GM23338 (cell line): Measurements from ENCODE around the gene CFLAR. TPM values are rescaled to one million over a fixed set of nuclear protein-coding genes. Genes with fewer than 3 reads are reported as not detected.

Experiments
- ATAC-seq: fragments of 200-7000 bp; cut with Tn5 transposase; 3 replicates; pipeline ENCODE4 v1.9.1; 2020
- DNase-seq: peaks from one replicate; pipeline ENCODE4 v3.0.0-alpha.2; 2015; ENCODE audit warnings: low spot score
- H2AFZ ChIP-seq: fragments of 200-600 bp; sonication (generic); 2 replicates; pipeline ENCODE4 v1.8.0; 2016; ENCODE audit warnings: antibody characterized with exemption, mild to moderate bottlenecking, moderate library complexity
- H3F3A ChIP-seq: fragments of 200-600 bp; sonication (generic); replicated peaks from 2 replicates; pipeline ENCODE4 v1.8.0; 2017; ENCODE audit warnings: antibody characterized with exemption, mixed run types, low read depth
- H3K27ac ChIP-seq: fragments of 200-600 bp; sonication (generic); 2 replicates; pipeline ENCODE4 v1.6.1; 2016; ENCODE audit warnings: low read depth
- H3K27me3 ChIP-seq: fragments of 200-600 bp; sonication (generic); 2 replicates; pipeline ENCODE4 v1.8.0; 2016; ENCODE audit warnings: mild to moderate bottlenecking, mixed run types, moderate library complexity; ENCODE audit not compliant: insufficient read depth
- H3K36me3 ChIP-seq: fragments of 200-600 bp; sonication (generic); 2 replicates; pipeline ENCODE4 v1.8.0; 2016; ENCODE audit warnings: mild to moderate bottlenecking; ENCODE audit not compliant: insufficient read depth
- H3K4me1 ChIP-seq: fragments of 200-600 bp; sonication (generic); 2 replicates; pipeline ENCODE4 v1.8.0; 2016; ENCODE audit warnings: mild to moderate bottlenecking, moderate library complexity; ENCODE audit not compliant: insufficient read depth
- H3K4me2 ChIP-seq: fragments of 200-600 bp; sonication (generic); 2 replicates; pipeline ENCODE4 v1.7.1; 2017; ENCODE audit warnings: mixed run types
- H3K4me3 ChIP-seq: fragments of 200-600 bp; sonication (generic); 2 replicates; pipeline ENCODE4 v1.6.1; 2016; ENCODE audit warnings: mixed run types
- H3K79me2 ChIP-seq: fragments of 200-600 bp; sonication (generic); replicated peaks from 2 replicates; pipeline ENCODE4 v1.8.0; 2017; ENCODE audit warnings: mild to moderate bottlenecking; ENCODE audit not compliant: insufficient read depth
- H3K9me2 ChIP-seq: fragments of 200-600 bp; sonication (generic); 2 replicates; pipeline ENCODE4 v1.8.0; 2017; ENCODE audit not compliant: insufficient read depth
- H4K20me1 ChIP-seq: fragments of 200-600 bp; sonication (generic); replicated peaks from 2 replicates; pipeline ENCODE4 v1.8.0; 2017; ENCODE audit warnings: mild to moderate bottlenecking; ENCODE audit not compliant: insufficient read depth
- H3K27ac Mint-ChIP-seq: 2 replicates; pipeline ENCODE4 v1.8.0; 2020; ENCODE audit warnings: inconsistent platforms, mild to moderate bottlenecking, moderate library complexity, mixed read lengths
- H3K27me3 Mint-ChIP-seq: 3 replicates; pipeline ENCODE4 v1.8.0; 2022; ENCODE audit warnings: low read depth, mild to moderate bottlenecking, moderate library complexity, mixed read lengths, inconsistent platforms; ENCODE audit not compliant: insufficient read depth, poor library complexity
- H3K36me3 Mint-ChIP-seq: 3 replicates; pipeline ENCODE4 v1.8.0; 2021; ENCODE audit warnings: low read depth, mild to moderate bottlenecking, inconsistent platforms, moderate library complexity, mixed read lengths
- H3K4me1 Mint-ChIP-seq: 3 replicates; pipeline ENCODE4 v1.8.0; 2020; ENCODE audit warnings: mild to moderate bottlenecking, inconsistent platforms, mixed read lengths
- H3K4me3 Mint-ChIP-seq: 3 replicates; pipeline ENCODE4 v1.8.0; 2021; ENCODE audit warnings: moderate library complexity, mild to moderate bottlenecking, inconsistent platforms, mixed read lengths
- H3K9me3 Mint-ChIP-seq: 3 replicates; pipeline ENCODE4 v1.8.0; 2020; ENCODE audit warnings: moderate library complexity, mild to moderate bottlenecking, inconsistent platforms, mixed read lengths
- CREB1 ChIP-seq: fragments of 250-450 bp; sonication (Bioruptor Pico); IDR thresholded peaks from 2 replicates; pipeline ENCODE4 v1.5.0; 2020; ENCODE audit warnings: low read depth, mild to moderate bottlenecking, moderate library complexity
- CTCF ChIP-seq, 2 experiments: fragments of 200-600 bp in 1 of 2; sonication (generic) in 1 of 2; conservative IDR thresholded peaks; 2 replicates each; pipeline versions ENCODE4 v1.5.1 to v1.6.1; 2016 to 2017; ENCODE audit warnings: antibody characterized with exemption in 2 of 2, low read depth in 2 of 2, mild to moderate bottlenecking in 2 of 2, moderate library complexity in 1 of 2
- ETS1 ChIP-seq: IDR thresholded peaks from 2 replicates; pipeline ENCODE4 v1.6.1; 2016; ENCODE audit warnings: antibody characterized with exemption
- EZH2 ChIP-seq: fragments of 200-600 bp; sonication (generic); IDR thresholded peaks from one replicate; pipeline ENCODE4 v1.8.0; 2017; ENCODE audit warnings: antibody characterized with exemption, mild to moderate bottlenecking, low read depth; ENCODE audit not compliant: unreplicated experiment
- EZH2phosphoT487 ChIP-seq: fragments of 200-600 bp; sonication (generic); IDR thresholded peaks from one replicate; pipeline ENCODE4 v1.8.1; 2018; ENCODE audit warnings: antibody characterized with exemption; ENCODE audit not compliant: unreplicated experiment
- JUNB ChIP-seq: IDR thresholded peaks from one replicate; pipeline ENCODE4 v1.6.1; 2016; ENCODE audit warnings: antibody characterized with exemption; ENCODE audit not compliant: unreplicated experiment
- NANOG ChIP-seq: IDR thresholded peaks from 2 replicates; pipeline ENCODE4 v1.6.1; 2016; ENCODE audit warnings: antibody characterized with exemption, borderline replicate concordance
- POLR2AphosphoS5 ChIP-seq: IDR thresholded peaks from 2 replicates; pipeline ENCODE4 v1.6.1; 2016; ENCODE audit warnings: antibody characterized with exemption, low read depth
- REST ChIP-seq: IDR thresholded peaks from one replicate; pipeline ENCODE4 v1.6.1; 2018; ENCODE audit warnings: antibody characterized with exemption; ENCODE audit not compliant: unreplicated experiment
- ZNF114 ChIP-seq: fragments of 250-450 bp; sonication (Bioruptor Pico); IDR thresholded peaks from 2 replicates; pipeline ENCODE4 v1.5.0; 2020; ENCODE audit warnings: mild to moderate bottlenecking, moderate library complexity
- ZNF331 ChIP-seq: fragments of 250-450 bp; sonication (Bioruptor Pico); IDR thresholded peaks from 2 replicates; pipeline ENCODE4 v1.5.0; 2020; ENCODE audit warnings: low read depth, mild to moderate bottlenecking, moderate library complexity
- ZNF462 ChIP-seq: fragments of 250-450 bp; sonication (Bioruptor Pico); IDR thresholded peaks from 2 replicates; pipeline ENCODE4 v1.5.0; 2020; ENCODE audit warnings: mild to moderate bottlenecking, moderate library complexity
- polyA plus RNA-seq: library from polyadenylated mRNA; unstranded; fragments of >200 nt; fragmentation: Nextera tagmentation; extraction: Ambion mirVana; gene quantifications from 2 replicates; pipeline ENCODE4 v1.2.1, GENCODE V29; 2016
- total RNA-seq: library from RNA; depleted of rRNA; stranded (reverse); fragments of >200 nt; shearing (Covaris generic); gene quantifications from 2 replicates; pipeline ENCODE4 v1.2.3, GENCODE V29; 2014

CFLAR gene
- total and polyA plus RNA-seq, 2 experiments from 2014 or later = 10.1 to 15.1 TPM

- DNase-seq = peak; percentile 96
- Histone ChIP-seq H3K79me2 (peaks cover 52% of the 10 kb centered on the region), H3K36me3 (no peaks in the 10 kb centered on the region), H2AFZ (peak within 1 kb of the TSS; percentile 96), H3K27ac (peak within 1 kb of the TSS; percentile 90), H3F3A (no peaks in the 10 kb centered on the region), H3K9me2 (no peaks in the 10 kb centered on the region), H3K27me3 (no peaks in the 10 kb centered on the region), H3K4me3 (peak within 1 kb of the TSS; percentile 69), H3K4me1 (peaks cover 4% of the 10 kb centered on the region; the same call in 1 of the 2 replicates), H4K20me1 (no peaks in the 10 kb centered on the region), H3K4me2 (peak within 1 kb of the TSS; percentile 83)
- peak; percentile 98 for ATAC-seq
- H3K4me1 Mint-ChIP-seq = peaks cover 17% of the 10 kb centered on the region; the same call in 2 of the 3 replicates
- H3K9me3 Mint-ChIP-seq = no peaks in the 10 kb centered on the region; the same call in 2 of the 3 replicates
- peak within 1 kb of the TSS; percentile 95 for H3K4me3 Mint-ChIP-seq
- peak within 1 kb of the TSS; percentile 98 for H3K27ac Mint-ChIP-seq
- no peaks in the 10 kb centered on the region for H3K27me3 Mint-ChIP-seq
- TF ChIP-seq ZNF462 (CRISPR knock-in tag) = no peak
- TF ChIP-seq ETS1 = peak; percentile 76; the same call in 1 of the 2 replicates
- TF ChIP-seq REST = no peak
- no peak for TF ChIP-seq JUNB
- peak; percentile 89 for TF ChIP-seq POLR2AphosphoS5
- TF ChIP-seq ZNF331 = no peak
- peak in 1 of 2 experiments; percentile 29; a peak in 2 of 4 replicates for TF ChIP-seq CTCF (conservative IDR thresholded peaks at IDR 0.05; ENCODE audit: low read depth in 2 of 2)
- TF ChIP-seq ZNF114 = no peak
- 0 out of 2 replicates have a peak, but pooled peaks have one; percentile 68 for TF ChIP-seq CREB1 (CRISPR knock-in tag)
- peak; percentile 11; the same call in 1 of the 2 replicates for TF ChIP-seq NANOG
- no peak for TF ChIP-seq EZH2
- no peak for TF ChIP-seq EZH2phosphoT487
- H3K36me3 Mint-ChIP-seq = no peaks in the 10 kb centered on the region
Observed at GRCh38 chr2:201071479-201072200, 44.3 kb upstream of the CFLAR start, which contains the start of the genes HYCC2 and NDUFB3. Gene HYCC2 (minus strand): TSS chr2:201071671. CDS start chr2:201024009, 47,662 bp downstream. Gene NDUFB3 (plus strand): TSS chr2:201072001. CDS start chr2:201078883, 6,882 bp downstream.
